Left ventricle myocardium inferior (tissue), 1 donor: Measurements from ENCODE around the gene BMPER. TPM values are rescaled to one million over a fixed set of nuclear protein-coding genes. Genes with fewer than 3 reads are reported as not detected.

Source experiments
- DNase-seq: peaks from one replicate; pipeline ENCODE4 v3.0.0-alpha.2; 2020
- H3K27ac ChIP-seq: fragments of 200-600 bp; replicated peaks from 2 replicates; pipeline ENCODE4 v1.8.0; 2021
- H3K27me3 ChIP-seq: fragments of 200-600 bp; 2 replicates; pipeline ENCODE4 v1.8.0; 2021; ENCODE audit warnings: low read depth
- H3K36me3 ChIP-seq: fragments of 200-600 bp; 2 replicates; pipeline ENCODE4 v1.8.0; 2021
- H3K4me1 ChIP-seq: fragments of 200-600 bp; 2 replicates; pipeline ENCODE4 v1.8.0; 2021
- H3K4me3 ChIP-seq: fragments of 200-600 bp; 2 replicates; pipeline ENCODE4 v1.8.0; 2021; ENCODE audit warnings: mild to moderate bottlenecking, moderate library complexity
- H3K9me3 ChIP-seq: fragments of 200-600 bp; replicated peaks from 2 replicates; pipeline ENCODE4 v1.8.0; 2021
- intact Hi-C: fragments of 100-400 bp; cut with micrococcal nuclease; formaldehyde crosslinking; loops from one replicate; pipeline ENCODE4 v1.11.0; 2022
- long read RNA-seq: library from polyadenylated mRNA; unstranded; transcript quantifications from one replicate; pipeline ENCODE4 v2.0.0, GENCODE V29; 2021
- total RNA-seq: library from RNA; stranded (reverse); fragmentation: NEBNext Ultra II Directional; extraction: Animal tissue kit (Norgen Biotek cat#: 25700); gene quantifications from one replicate; pipeline ENCODE4 v1.2.1, GENCODE V29; 2021
- TF ChIP-seq, protein P1 (sequence below): fragments of 200-600 bp; IDR thresholded peaks from 2 replicates; pipeline ENCODE4 v1.8.0; 2021; ENCODE audit warnings: antibody characterized with exemption, mild to moderate bottlenecking, borderline replicate concordance
- donor health status: DM: no; HTN: yes; CAD: no; lungs with severe emphysema.

The BMPER gene
- total RNA-seq, result 2.9 TPM
- long read RNA-seq, partial matches to known transcripts, result 2 of 5 reads
- long read RNA-seq, other reads (novel, unspliced or antisense), result 1 of 5 reads

DNA sequence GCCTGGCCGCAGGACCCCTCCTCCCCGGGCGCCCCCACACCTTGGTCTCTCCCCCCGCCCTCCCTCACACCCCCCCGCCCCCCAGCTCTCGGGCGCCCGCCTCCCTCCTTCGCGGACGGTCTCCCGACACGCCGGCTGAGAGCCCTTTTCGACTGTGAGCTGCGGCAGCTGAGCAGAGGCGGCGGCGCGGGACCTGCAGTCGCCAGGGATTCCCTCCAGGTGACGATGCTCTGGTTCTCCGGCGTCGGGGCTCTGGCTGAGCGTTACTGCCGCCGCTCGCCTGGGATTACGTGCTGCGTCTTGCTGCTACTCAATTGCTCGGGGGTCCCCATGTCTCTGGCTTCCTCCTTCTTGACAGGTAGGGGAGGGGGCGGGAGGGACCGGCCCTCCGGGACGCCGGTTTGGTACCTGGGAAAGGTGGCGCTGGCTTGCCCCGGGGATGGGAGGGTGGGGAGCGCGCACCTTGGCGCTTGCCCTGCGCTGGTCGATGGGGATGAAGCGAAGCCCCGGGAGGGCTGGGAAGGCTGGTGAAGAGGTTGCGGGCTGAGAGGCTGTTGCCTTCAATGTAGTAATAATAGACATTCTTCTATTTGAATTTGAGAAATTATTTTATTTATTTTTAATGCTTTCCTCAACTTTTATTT is at the start of gene BMPER:
Gene BMPER, plus strand, starts transcription at position 151 of the 644 bp plus-strand sequence. Its CDS starts 75 bp downstream, at position 226.
- H3K27me3 ChIP-seq, result peaks cover 85% of the 10 kb centered on the region
- TF ChIP-seq, protein P1, sequence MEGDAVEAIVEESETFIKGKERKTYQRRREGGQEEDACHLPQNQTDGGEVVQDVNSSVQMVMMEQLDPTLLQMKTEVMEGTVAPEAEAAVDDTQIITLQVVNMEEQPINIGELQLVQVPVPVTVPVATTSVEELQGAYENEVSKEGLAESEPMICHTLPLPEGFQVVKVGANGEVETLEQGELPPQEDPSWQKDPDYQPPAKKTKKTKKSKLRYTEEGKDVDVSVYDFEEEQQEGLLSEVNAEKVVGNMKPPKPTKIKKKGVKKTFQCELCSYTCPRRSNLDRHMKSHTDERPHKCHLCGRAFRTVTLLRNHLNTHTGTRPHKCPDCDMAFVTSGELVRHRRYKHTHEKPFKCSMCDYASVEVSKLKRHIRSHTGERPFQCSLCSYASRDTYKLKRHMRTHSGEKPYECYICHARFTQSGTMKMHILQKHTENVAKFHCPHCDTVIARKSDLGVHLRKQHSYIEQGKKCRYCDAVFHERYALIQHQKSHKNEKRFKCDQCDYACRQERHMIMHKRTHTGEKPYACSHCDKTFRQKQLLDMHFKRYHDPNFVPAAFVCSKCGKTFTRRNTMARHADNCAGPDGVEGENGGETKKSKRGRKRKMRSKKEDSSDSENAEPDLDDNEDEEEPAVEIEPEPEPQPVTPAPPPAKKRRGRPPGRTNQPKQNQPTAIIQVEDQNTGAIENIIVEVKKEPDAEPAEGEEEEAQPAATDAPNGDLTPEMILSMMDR, result no peak
- H3K27ac ChIP-seq, result peak within 1 kb of the TSS; percentile 57
- DNase-seq, result peak; percentile 18
- peak within 1 kb of the TSS; percentile 77 for H3K4me3 ChIP-seq
- no peaks in the 10 kb centered on the region for H3K36me3 ChIP-seq
- intact Hi-C loops, result no loop called here
- no peaks in the 10 kb centered on the region for H3K9me3 ChIP-seq
- H3K4me1 ChIP-seq, result peaks cover 23% of the 10 kb centered on the region

DNA sequence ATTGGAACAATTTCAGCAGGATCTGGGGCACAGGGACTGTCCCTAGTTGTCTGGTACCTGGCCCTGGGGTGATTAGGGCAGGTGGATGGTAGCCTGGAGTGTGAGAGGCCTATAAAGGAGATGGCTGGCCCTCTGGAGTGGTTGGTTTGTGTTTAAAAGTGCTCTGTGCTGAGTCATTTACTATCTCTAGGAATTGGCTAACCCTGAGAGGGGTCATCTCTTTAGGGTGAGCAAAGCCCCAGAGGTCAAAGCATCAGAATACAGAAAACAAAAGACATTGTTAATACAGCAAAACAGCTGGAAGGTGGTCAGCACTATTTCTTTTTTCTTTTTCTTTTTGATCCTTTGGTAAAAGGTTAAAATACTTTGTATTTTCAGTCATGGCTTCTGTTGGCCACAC is 43.4 kb upstream of the BMPER start:
- intact Hi-C loops, result no loop called here
- H3K27me3 ChIP-seq, result peaks cover 30% of the 10 kb centered on the region

DNA sequence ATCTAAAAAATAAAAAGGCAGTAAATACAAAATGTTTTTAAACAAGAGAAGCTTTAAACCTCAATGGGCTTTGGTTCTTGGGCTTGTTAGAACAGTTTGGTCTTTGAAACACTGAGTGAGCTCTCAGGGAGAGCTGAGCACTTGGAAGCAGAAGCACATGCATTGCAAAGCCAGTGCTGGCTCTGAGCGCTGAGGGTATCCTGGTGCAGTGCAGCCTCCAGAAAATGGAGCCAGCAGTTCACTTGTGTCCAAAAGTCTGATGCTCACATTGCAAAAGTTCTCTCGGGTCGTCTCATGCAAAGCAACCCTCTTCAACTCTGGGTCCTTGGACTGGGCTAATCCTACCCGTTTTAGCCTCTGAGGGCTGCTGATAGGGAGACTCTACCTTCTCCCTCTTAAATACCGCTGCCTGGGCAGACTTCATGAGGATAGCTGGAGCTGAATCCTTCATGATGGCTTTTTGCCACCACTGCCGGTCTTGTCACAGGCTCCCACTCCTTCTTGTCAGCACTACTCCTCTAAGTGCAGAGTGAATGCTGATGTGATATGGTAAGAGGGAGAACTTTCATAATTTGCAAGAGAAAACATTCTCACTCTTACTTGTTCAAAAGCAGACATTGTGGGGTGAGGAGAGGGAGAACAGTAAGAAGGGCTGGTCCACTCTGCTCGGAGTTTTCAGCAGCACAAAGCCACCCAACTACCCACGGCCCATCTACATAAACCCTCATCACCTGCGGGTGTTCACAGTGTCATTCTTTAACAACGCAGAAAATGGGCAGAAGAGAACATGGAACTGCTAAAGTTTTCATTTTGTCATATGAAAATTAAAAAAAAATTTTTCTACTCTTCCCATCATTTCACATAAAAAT is 42.2 kb upstream of the BMPER start:
- Histone ChIP-seq H3K27ac (peak overlapping the region; percentile 56), H3K27me3 (peaks cover 21% of the 10 kb centered on the region), H3K4me3 (no peak overlapping the region), H3K36me3 (no peaks in the 10 kb centered on the region), H3K9me3 (no peaks in the 10 kb centered on the region), H3K4me1 (peaks cover 25% of the 10 kb centered on the region)
- TF ChIP-seq, protein P1, result no peak
- intact Hi-C loops, result no loop called here
- peak; percentile 57 for DNase-seq

More for the DNA sequence above, 43.4 kb upstream of the BMPER start:
- TF ChIP-seq, protein P1, result no peak
- H3K4me1 ChIP-seq, result peaks cover 25% of the 10 kb centered on the region
- no peak overlapping the region for H3K27ac ChIP-seq
- no peaks in the 10 kb centered on the region for H3K9me3 ChIP-seq
- no peak for DNase-seq
- no peak overlapping the region for H3K4me3 ChIP-seq
- no peaks in the 10 kb centered on the region for H3K36me3 ChIP-seq

DNA sequence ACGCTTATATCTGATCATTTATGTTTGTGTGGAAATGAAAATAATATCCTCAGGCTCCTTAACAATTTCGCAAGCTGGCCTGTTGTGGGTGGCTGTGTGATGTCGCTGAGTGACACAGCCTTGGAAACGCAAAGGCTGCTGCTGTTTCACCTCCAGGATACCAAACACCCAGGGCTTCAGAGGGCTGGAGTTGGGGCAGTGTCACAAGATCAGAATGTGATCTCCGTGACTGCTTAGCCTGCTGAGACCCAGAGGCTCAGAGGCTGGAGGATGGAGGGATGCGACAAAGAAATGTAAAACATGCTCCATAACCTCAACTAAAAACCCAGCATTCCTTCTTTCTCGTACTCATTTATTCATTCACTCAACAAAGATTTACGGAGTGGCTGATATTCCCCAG is 37.2 kb upstream of the BMPER start:
- Histone ChIP-seq H3K4me1 (peaks cover 7% of the 10 kb centered on the region), H3K4me3 (no peak overlapping the region), H3K9me3 (no peaks in the 10 kb centered on the region), H3K27ac (no peak overlapping the region), H3K27me3 (peaks cover 6% of the 10 kb centered on the region), H3K36me3 (no peaks in the 10 kb centered on the region)
- TF ChIP-seq, protein P1, result no peak
- intact Hi-C loops, result no loop called here
- no peak for DNase-seq

DNA sequence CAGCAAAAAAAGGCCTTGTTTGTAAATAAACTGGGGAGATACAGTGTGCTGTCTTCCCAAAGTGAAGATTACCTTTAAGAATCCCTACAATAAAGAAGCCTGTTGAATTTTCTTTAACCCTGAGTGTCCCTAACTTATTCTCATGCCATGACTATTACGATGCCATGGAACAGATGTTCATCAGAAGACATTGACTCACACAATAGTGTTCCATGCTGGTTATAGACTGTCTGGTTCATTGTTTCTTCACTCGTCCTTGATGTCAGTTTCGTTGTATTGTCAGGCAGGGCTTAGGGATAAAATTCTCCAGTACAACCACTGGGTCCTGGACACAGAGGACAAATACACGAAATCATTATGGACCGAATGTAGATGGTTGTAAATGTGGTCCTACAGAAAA is 36.2 kb upstream of the BMPER start:
- H3K4me3 ChIP-seq, result no peak overlapping the region
- no peaks in the 10 kb centered on the region for H3K9me3 ChIP-seq
- intact Hi-C loops, result no loop called here
- TF ChIP-seq, protein P1, result no peak
- peaks cover 11% of the 10 kb centered on the region for H3K27me3 ChIP-seq
- H3K4me1 ChIP-seq, result no peaks in the 10 kb centered on the region
- H3K36me3 ChIP-seq, result no peaks in the 10 kb centered on the region
- H3K27ac ChIP-seq, result no peak overlapping the region
- no peak for DNase-seq
